OCI-LY7 (cell line): Measurements from ENCODE around the gene TEX14. TPM values are rescaled to one million over a fixed set of nuclear protein-coding genes. Genes with fewer than 3 reads are reported as not detected.
"Not testable (repeated sequence)": the region's sequence is repeated elsewhere in the genome, so short reads cannot be mapped to it uniquely, and the experiment has no call there.

Experiments
- BruUV-seq: library from RNA; stranded (reverse); fragments of 400-500 nt; replicated peaks from 2 replicates; lab custom pipeline; 2021; lab: Mats Ljungman, UMichigan
- CTCF ChIA-PET: fragments of 300-600 bp; sonication (Branson Sonifier 250); formaldehyde crosslinking; loops from one replicate; lab custom pipeline; 2022; ENCODE audit warnings: antibody characterized with exemption; ENCODE audit not compliant: unreplicated experiment; lab: Charles Lee
- POLR2A ChIA-PET: fragments of 300-600 bp; sonication (Branson Sonifier 250); formaldehyde crosslinking; loops from one replicate; lab custom pipeline; 2022; ENCODE audit warnings: antibody characterized with exemption; lab: Charles Lee
- DNase-seq: peaks from one replicate; pipeline ENCODE4 v3.0.0-alpha.2; 2015; ENCODE audit warnings: low spot score
- H2AFZ ChIP-seq: fragments of 200-600 bp; sonication (generic), shearing (Covaris generic); 2 replicates; pipeline ENCODE4 v1.6.1; 2014; ENCODE audit warnings: mild to moderate bottlenecking, antibody characterized with exemption, low read length, moderate library complexity
- H3K27ac ChIP-seq: fragments of 200-600 bp; sonication (generic); 2 replicates; pipeline ENCODE4 v1.5.1; 2014; ENCODE audit warnings: mixed run types, low read depth, mild to moderate bottlenecking, moderate library complexity, low read length, inconsistent platforms; ENCODE audit not compliant: poor library complexity, severe bottlenecking
- H3K36me3 ChIP-seq: fragments of 200-600 bp; sonication (generic); 2 replicates; pipeline ENCODE4 v1.6.1; 2014; ENCODE audit warnings: mild to moderate bottlenecking, antibody characterized with exemption, low read length, moderate library complexity, mixed read lengths; ENCODE audit not compliant: insufficient read depth
- H3K4me1 ChIP-seq: fragments of 200-600 bp; sonication (generic); 2 replicates; pipeline ENCODE4 v1.5.1; 2014; ENCODE audit warnings: mild to moderate bottlenecking, low read length; ENCODE audit not compliant: insufficient read depth, poor library complexity, severe bottlenecking
- H3K4me2 ChIP-seq: fragments of 200-600 bp; sonication (generic); 2 replicates; pipeline ENCODE4 v1.6.1; 2014; ENCODE audit warnings: mild to moderate bottlenecking, low read length
- H3K4me3 ChIP-seq: fragments of 200-600 bp; sonication (generic); 2 replicates; pipeline ENCODE4 v1.5.1; 2014; ENCODE audit warnings: mild to moderate bottlenecking, low read depth, low read length; ENCODE audit not compliant: poor library complexity, severe bottlenecking
- H3K79me2 ChIP-seq: fragments of 200-600 bp; sonication (generic); 2 replicates; pipeline ENCODE4 v1.6.1; 2016; ENCODE audit warnings: low read depth, mild to moderate bottlenecking, low read length, moderate library complexity, mixed read lengths; ENCODE audit not compliant: insufficient read depth
- H3K9me2 ChIP-seq: fragments of 200-600 bp; sonication (generic); 2 replicates; pipeline ENCODE4 v1.6.1; 2016; ENCODE audit warnings: mild to moderate bottlenecking, low read length, mixed read lengths; ENCODE audit not compliant: insufficient read depth
- H3K9me3 ChIP-seq: fragments of 200-600 bp; sonication (generic); 2 replicates; pipeline ENCODE4 v1.6.1; 2014; ENCODE audit warnings: mild to moderate bottlenecking, mixed run types, low read length, mixed read lengths
- H4K20me1 ChIP-seq: fragments of 200-600 bp; sonication (generic); 2 replicates; pipeline ENCODE4 v1.6.1; 2014; ENCODE audit warnings: mild to moderate bottlenecking, antibody characterized with exemption, low read length, moderate library complexity, mixed read lengths; ENCODE audit not compliant: insufficient read depth
- EZH2phosphoT487 ChIP-seq: fragments of 200-600 bp; sonication (generic); IDR thresholded peaks from 2 replicates; pipeline ENCODE4 v1.6.1; 2018; ENCODE audit warnings: low read depth, borderline replicate concordance, mild to moderate bottlenecking, mixed run types, antibody characterized with exemption, low read length, moderate library complexity, mixed read lengths
- intact Hi-C: fragments of 100-400 bp; cut with micrococcal nuclease; formaldehyde crosslinking; loops from one replicate; pipeline ENCODE4 v1.10.0; 2022; ENCODE audit not compliant: unreplicated experiment
- total RNA-seq, 2 experiments: library from RNA; depleted of rRNA in 1 of 2; stranded (reverse); fragments of >200 nt in 1 of 2; shearing (Covaris generic) in 1 of 2; gene quantifications; 2 replicates each; pipeline ENCODE4 v1.2.3, GENCODE V29; 2014 to 2022
- TF ChIP-seq, protein P1 (sequence below): fragments of 200-600 bp; sonication (generic); conservative IDR thresholded peaks from 2 replicates; pipeline ENCODE4 v1.5.1; 2014; ENCODE audit warnings: mild to moderate bottlenecking, antibody characterized with exemption, low read length, moderate library complexity, mixed read lengths

Gene TEX14
- total RNA-seq, 2 experiments from 2014 or later = 0.69 to 2.3 TPM

GRCh38 chr17:58680038-58680369 is 11.8 kb downstream of the TEX14 start:
- Histone ChIP-seq H2AFZ (no peak overlapping the region), H3K4me3 (no peak overlapping the region), H3K36me3 (no peaks in the 10 kb centered on the region), H3K27ac (no peak overlapping the region), H3K4me2 (no peak overlapping the region), H3K9me2 (no peaks in the 10 kb centered on the region), H3K79me2 (no peaks in the 10 kb centered on the region), H4K20me1 (no peaks in the 10 kb centered on the region), H3K4me1 (no peaks in the 10 kb centered on the region), H3K9me3 (no peaks in the 10 kb centered on the region)
- TF ChIP-seq, protein P1, sequence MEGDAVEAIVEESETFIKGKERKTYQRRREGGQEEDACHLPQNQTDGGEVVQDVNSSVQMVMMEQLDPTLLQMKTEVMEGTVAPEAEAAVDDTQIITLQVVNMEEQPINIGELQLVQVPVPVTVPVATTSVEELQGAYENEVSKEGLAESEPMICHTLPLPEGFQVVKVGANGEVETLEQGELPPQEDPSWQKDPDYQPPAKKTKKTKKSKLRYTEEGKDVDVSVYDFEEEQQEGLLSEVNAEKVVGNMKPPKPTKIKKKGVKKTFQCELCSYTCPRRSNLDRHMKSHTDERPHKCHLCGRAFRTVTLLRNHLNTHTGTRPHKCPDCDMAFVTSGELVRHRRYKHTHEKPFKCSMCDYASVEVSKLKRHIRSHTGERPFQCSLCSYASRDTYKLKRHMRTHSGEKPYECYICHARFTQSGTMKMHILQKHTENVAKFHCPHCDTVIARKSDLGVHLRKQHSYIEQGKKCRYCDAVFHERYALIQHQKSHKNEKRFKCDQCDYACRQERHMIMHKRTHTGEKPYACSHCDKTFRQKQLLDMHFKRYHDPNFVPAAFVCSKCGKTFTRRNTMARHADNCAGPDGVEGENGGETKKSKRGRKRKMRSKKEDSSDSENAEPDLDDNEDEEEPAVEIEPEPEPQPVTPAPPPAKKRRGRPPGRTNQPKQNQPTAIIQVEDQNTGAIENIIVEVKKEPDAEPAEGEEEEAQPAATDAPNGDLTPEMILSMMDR = no peak
- TF ChIP-seq EZH2phosphoT487 = no peak
- POLR2A ChIA-PET = no interaction called here
- CTCF ChIA-PET = no interaction called here
- intact Hi-C loops = no loop called here
- no TSS peak for BruUV-seq
- no peak for DNase-seq

DNA sequence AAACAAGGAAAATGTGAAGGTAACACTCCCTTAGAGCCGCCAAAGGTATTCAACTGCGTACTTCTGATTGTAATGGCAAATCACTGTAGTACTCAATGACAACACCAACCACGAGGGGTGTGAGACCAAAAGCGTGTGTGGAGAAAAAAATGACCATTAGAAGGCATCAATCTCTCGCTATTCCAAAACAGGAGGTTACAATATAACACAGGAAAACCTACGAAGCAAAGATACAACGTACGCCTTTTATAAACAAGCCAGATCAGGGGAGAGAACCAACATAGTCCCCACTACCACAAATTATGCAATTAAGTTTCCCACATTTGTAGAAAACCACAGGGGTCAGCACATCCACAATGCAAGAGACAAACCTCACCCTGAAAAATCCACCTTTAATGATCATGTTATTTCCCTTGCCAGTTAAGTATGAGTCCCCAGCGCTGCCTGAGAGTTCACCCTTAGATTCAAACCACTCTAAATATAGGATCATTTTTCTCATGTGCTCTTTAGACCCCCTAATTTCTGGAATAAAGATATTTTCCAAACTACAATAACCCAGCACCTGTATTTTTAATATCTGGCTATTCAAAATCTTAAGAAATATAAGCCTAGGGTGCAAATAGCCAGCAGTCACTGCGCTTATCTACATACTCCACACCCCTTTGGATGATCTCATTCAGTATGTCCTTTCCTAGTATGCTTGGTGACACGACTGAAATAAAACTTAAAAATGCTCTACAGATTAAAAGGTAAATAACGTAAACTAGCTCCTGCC is 12.4 kb downstream of the TEX14 start:
- TF ChIP-seq, protein P1 = no peak
- TF ChIP-seq EZH2phosphoT487 = no peak
- POLR2A ChIA-PET = no interaction called here
- no peaks in the 10 kb centered on the region for H3K4me1 ChIP-seq
- no peaks in the 10 kb centered on the region for H3K36me3 ChIP-seq
- no peak overlapping the region for H2AFZ ChIP-seq
- no peak overlapping the region for H3K4me2 ChIP-seq
- intact Hi-C loops = no loop called here
- H3K79me2 ChIP-seq = no peaks in the 10 kb centered on the region
- H3K9me2 ChIP-seq = no peaks in the 10 kb centered on the region
- H4K20me1 ChIP-seq = no peaks in the 10 kb centered on the region
- no peak overlapping the region for H3K27ac ChIP-seq
- no peak for DNase-seq
- H3K9me3 ChIP-seq = no peaks in the 10 kb centered on the region
- H3K4me3 ChIP-seq = no peak overlapping the region
- CTCF ChIA-PET = no interaction called here
- no TSS peak for BruUV-seq

- H4K20me1 ChIP-seq, H3K36me3 ChIP-seq, intact Hi-C loops, H3K27ac ChIP-seq, H3K9me3 ChIP-seq, CTCF ChIA-PET, H2AFZ ChIP-seq, DNase-seq, H3K9me2 ChIP-seq, H3K4me3 ChIP-seq, H3K4me1 ChIP-seq, H3K79me2 ChIP-seq, BruUV-seq, H3K4me2 ChIP-seq: not testable (repeated sequence)
- POLR2A ChIA-PET = interaction anchor here (0.5 kb wide), 1 partner anchor 393 kb away, joined by 3 read pairs; no protein-coding TSS in a partner anchor
Measured at GRCh38 chr17:58678287-58678686, 13.6 kb downstream of the TEX14 start.
